Measurements from ENCODE around the gene MRPL24.

Gene MRPL24

GRCh38 chr1:156727492-156727891 lies 13.4 kb downstream of the MRPL24 start:
- Histone ChIP-seq H3K4me3 (ENCODE audit: low read length) (peak overlapping the region; percentile 97), H3K36me3 (ENCODE audit: control insufficient read depth, low read length) (peaks cover 80% of the 10 kb centered on the region), H4K20me1 (ENCODE audit: control insufficient read depth, insufficient read depth, low read depth, low read length) (peaks cover 29% of the 10 kb centered on the region), H3K27ac (ENCODE audit: low read depth, low read length) (peak overlapping the region; percentile 73), H3K9me3 (ENCODE audit: control insufficient read depth, insufficient read depth, low read length) (no peaks in the 10 kb centered on the region), H3F3A (ENCODE audit: control insufficient read depth, insufficient read depth) (peaks cover 24% of the 10 kb centered on the region), H3K4me1 (ENCODE audit: control insufficient read depth, low read length) (peaks cover 36% of the 10 kb centered on the region), H3K79me2 (ENCODE audit: control insufficient read depth, low read length) (peaks cover 79% of the 10 kb centered on the region), H3K27me3 (ENCODE audit: control insufficient read depth, low read length) (no peaks in the 10 kb centered on the region), H3K9me2 (replicated peaks; ENCODE audit: control insufficient read depth, low read length) (no peaks in the 10 kb centered on the region), H3K4me2 (ENCODE audit: low read length) (peak overlapping the region; percentile 91)
- TF ChIP-seq CTCF (IDR thresholded peaks at IDR 0.05; ENCODE audit: low read depth, low read length, poor library complexity, severe bottlenecking), result no peak
- no peak for TF ChIP-seq EZH2phosphoT487 (IDR thresholded peaks at IDR 0.05; ENCODE audit: borderline replicate concordance, low read length)

- H3F3A ChIP-seq (ENCODE audit: control insufficient read depth, insufficient read depth), result peaks cover 28% of the 10 kb centered on the region
- H3K79me2 ChIP-seq (ENCODE audit: control insufficient read depth, low read length), result peaks cover 83% of the 10 kb centered on the region
- peaks cover 76% of the 10 kb centered on the region for H3K36me3 ChIP-seq (ENCODE audit: control insufficient read depth, low read length)
- H3K9me2 ChIP-seq (replicated peaks; ENCODE audit: control insufficient read depth, low read length), result no peaks in the 10 kb centered on the region
- peak overlapping the region; percentile 97 for H3K4me3 ChIP-seq (ENCODE audit: low read length)
- H3K4me1 ChIP-seq (ENCODE audit: control insufficient read depth, low read length), result peaks cover 36% of the 10 kb centered on the region
- H4K20me1 ChIP-seq (ENCODE audit: control insufficient read depth, insufficient read depth, low read depth, low read length), result peaks cover 29% of the 10 kb centered on the region
- H3K9me3 ChIP-seq (ENCODE audit: control insufficient read depth, insufficient read depth, low read length), result no peaks in the 10 kb centered on the region
- TF ChIP-seq CTCF (IDR thresholded peaks at IDR 0.05; ENCODE audit: low read depth, low read length, poor library complexity, severe bottlenecking) (peak; percentile 83), EZH2phosphoT487 (IDR thresholded peaks at IDR 0.05; ENCODE audit: borderline replicate concordance, low read length) (no peak)
- H3K4me2 ChIP-seq (ENCODE audit: low read length), result peak overlapping the region; percentile 91
- H3K27me3 ChIP-seq (ENCODE audit: control insufficient read depth, low read length), result no peaks in the 10 kb centered on the region
- peak overlapping the region; percentile 73 for H3K27ac ChIP-seq (ENCODE audit: low read depth, low read length)
Measured at GRCh38 chr1:156726549-156727226, 14.2 kb downstream of the MRPL24 start.

- Histone ChIP-seq H3K9me3 (ENCODE audit: control insufficient read depth, insufficient read depth, low read length) (no peaks in the 10 kb centered on the region), H3K27me3 (ENCODE audit: control insufficient read depth, low read length) (no peaks in the 10 kb centered on the region), H4K20me1 (ENCODE audit: control insufficient read depth, insufficient read depth, low read depth, low read length) (peaks cover 34% of the 10 kb centered on the region), H3K79me2 (ENCODE audit: control insufficient read depth, low read length) (peaks cover 87% of the 10 kb centered on the region), H3K4me1 (ENCODE audit: control insufficient read depth, low read length) (peaks cover 36% of the 10 kb centered on the region), H3F3A (ENCODE audit: control insufficient read depth, insufficient read depth) (peaks cover 27% of the 10 kb centered on the region), H3K27ac (ENCODE audit: low read depth, low read length) (peak overlapping the region; percentile 73), H3K36me3 (ENCODE audit: control insufficient read depth, low read length) (peaks cover 81% of the 10 kb centered on the region), H3K4me3 (ENCODE audit: low read length) (peak overlapping the region; percentile 97), H3K9me2 (replicated peaks; ENCODE audit: control insufficient read depth, low read length) (no peaks in the 10 kb centered on the region), H3K4me2 (ENCODE audit: low read length) (peak overlapping the region; percentile 91)
- TF ChIP-seq CTCF (IDR thresholded peaks at IDR 0.05; ENCODE audit: low read depth, low read length, poor library complexity, severe bottlenecking), result peak; percentile 97
- no peak for TF ChIP-seq EZH2phosphoT487 (IDR thresholded peaks at IDR 0.05; ENCODE audit: borderline replicate concordance, low read length)
Measured at GRCh38 chr1:156725683-156726280, 15.1 kb downstream of the MRPL24 start.
